Gastroesophageal sphincter (tissue), 3 donors: ENCODE measurements around the gene ZNF492.

Source experiments
- EP300 ChIP-seq: sonication (generic); formaldehyde crosslinking; IDR thresholded peaks from one replicate; pipeline ENCODE4 v1.6.1; 2017; ENCODE audit warnings: antibody characterized with exemption, mild to moderate bottlenecking
- POLR2A ChIP-seq, 2 donors: fragments of 450-650 bp; IDR thresholded peaks; one replicate each; pipeline ENCODE4 v1.6.1; 2017; ENCODE audit warnings: antibody characterized with exemption in 2 of 2, mild to moderate bottlenecking in 2 of 2, moderate library complexity in 1 of 2
- POLR2AphosphoS5 ChIP-seq: sonication (generic); formaldehyde crosslinking; IDR thresholded peaks from one replicate; pipeline ENCODE4 v1.6.1; 2017; ENCODE audit warnings: antibody characterized with exemption
- TF ChIP-seq, protein P1 (sequence below), 4 experiments: fragments of 200-600 bp in 2 of 4; fragments of 450-650 bp in 2 of 4; sonication (generic) in 1 of 4; IDR thresholded peaks; one replicate each; pipeline ENCODE4 v1.5.1; 2017 to 2019; ENCODE audit warnings: antibody characterized with exemption in 4 of 4, mild to moderate bottlenecking in 2 of 4, moderate library complexity in 2 of 4

DNA sequence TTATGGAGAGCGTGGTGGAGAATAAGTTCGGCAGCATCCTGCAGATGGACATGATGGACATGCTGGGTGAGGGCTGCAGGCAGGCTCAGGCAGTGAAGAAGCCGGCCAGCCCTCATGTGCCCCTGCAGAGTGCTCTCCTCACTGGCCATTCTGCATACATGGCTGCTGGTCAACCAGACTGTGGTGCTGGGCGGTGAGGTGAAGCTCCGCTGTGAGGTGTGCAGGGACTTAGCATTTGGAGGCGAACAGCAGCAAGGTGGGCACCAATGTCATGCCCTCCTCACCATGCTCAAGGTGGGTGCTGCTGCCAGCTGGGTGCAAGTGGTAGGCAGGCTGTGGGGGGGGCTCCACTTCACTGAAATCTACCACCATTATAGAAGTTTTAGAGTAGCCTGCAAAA is 5.7 kb upstream of the ZNF492 start:
- TF ChIP-seq POLR2A (IDR thresholded peaks at IDR 0.05): no peak
- TF ChIP-seq, protein P1, sequence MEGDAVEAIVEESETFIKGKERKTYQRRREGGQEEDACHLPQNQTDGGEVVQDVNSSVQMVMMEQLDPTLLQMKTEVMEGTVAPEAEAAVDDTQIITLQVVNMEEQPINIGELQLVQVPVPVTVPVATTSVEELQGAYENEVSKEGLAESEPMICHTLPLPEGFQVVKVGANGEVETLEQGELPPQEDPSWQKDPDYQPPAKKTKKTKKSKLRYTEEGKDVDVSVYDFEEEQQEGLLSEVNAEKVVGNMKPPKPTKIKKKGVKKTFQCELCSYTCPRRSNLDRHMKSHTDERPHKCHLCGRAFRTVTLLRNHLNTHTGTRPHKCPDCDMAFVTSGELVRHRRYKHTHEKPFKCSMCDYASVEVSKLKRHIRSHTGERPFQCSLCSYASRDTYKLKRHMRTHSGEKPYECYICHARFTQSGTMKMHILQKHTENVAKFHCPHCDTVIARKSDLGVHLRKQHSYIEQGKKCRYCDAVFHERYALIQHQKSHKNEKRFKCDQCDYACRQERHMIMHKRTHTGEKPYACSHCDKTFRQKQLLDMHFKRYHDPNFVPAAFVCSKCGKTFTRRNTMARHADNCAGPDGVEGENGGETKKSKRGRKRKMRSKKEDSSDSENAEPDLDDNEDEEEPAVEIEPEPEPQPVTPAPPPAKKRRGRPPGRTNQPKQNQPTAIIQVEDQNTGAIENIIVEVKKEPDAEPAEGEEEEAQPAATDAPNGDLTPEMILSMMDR (IDR thresholded peaks at IDR 0.05): no peak
- no peak for TF ChIP-seq EP300
- no peak for TF ChIP-seq POLR2AphosphoS5
